HPDE6-E6E7 (cell line): ENCODE data around the gene HIF3A.
"Not testable (repeated sequence)": the region's sequence is repeated elsewhere in the genome, so short reads cannot be mapped to it uniquely, and the experiment has no call there.

ENCODE experiments used
- DNase-seq: peaks from one replicate; pipeline ENCODE4 v3.0.0; 2011; ENCODE audit warnings: missing footprints; ENCODE audit errors: extremely low spot score

The HIF3A gene

DNA sequence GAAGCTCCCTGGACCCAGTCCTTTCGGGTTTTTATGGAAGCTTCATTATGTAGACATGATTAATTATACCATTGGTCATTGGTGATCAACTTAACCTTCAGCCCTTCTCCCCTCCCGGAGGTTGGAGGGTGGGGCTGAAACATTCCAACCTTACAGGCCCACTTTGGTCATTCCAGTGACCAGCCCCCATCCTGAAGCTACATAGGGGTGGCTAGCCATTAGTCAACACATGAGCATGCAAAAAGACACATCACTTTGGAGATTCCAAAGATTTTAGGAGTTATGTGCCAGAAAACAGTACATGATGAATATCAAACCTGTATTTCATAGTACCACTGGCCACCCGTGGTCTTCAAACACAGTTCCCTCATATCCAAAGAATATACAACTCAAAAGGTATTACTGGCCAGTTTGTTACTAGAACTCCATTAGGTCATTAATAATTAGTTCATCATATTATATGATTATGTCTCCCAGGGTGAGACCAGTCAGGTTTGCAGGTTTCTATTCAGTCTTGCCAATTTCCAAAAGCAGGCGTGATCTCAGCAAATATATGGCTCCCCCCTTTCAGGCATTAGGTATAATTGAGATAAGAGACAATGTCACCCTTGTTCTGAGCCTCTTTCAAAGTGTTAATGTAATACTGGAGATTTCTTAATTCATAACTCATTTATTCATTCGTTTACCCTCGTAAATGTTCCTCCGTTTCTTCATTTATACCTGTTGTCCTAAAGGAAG, 61.2 kb downstream of the HIF3A start:
- DNase-seq: no peak

DNA sequence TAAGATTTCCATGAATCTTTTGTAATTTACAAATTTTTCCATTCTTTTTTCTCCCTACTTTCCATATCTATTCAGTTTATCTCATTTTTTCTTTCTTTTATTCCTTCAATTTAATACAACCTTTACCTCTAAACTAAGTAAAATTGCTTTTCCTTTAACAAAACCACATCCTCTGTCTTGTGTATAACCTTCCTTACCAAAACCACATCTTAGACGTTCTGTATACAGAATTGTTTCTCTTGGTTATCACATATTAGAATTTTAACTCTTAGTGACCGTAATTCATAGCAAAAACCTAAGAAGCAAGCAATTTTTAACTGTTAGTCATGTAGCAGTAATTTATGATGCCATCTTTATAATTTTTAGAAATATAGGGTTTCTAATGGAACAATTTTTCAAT, 65.1 kb downstream of the HIF3A start:
- no peak for DNase-seq

DNA sequence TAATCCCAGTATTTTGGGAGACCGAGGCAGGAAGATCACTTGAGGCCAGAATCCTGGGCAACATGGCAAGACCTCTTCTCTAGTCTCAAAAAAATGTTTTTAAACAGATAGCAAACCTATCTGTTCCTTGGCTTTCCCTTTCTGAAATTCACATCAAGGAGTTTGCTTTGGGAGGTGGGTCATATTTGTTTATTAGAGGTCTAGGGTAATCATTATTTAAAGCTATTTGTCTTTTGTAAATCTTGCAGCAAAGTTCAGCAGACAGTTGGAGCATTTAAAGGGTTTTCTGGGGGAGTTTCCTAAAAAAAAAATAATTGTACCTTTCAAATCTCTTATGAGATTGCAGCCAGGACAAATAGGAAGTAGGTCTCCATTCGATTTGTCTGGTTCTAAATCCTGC, 67.5 kb downstream of the HIF3A start:
- no peak for DNase-seq

DNA sequence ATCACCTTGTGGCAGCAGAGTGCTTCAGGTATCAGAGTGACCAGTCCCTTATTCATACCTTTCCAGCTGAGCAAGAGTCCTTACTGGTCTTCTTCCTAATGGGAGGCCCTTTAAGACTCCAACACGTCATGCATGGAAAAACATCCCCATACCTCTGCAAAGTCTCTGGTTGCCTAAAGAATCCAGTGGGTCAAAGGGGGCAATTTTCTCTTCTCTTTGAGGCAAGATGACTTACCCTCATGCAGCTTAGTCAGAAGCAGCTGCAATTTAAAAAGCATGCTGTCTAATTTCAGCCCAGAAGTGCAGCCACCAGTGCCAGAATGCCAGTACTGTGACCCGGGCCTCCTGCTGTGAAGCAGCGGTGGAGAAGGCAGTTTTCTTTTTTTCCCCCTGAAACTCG, 68.7 kb downstream of the HIF3A start:
- no peak for DNase-seq

DNA sequence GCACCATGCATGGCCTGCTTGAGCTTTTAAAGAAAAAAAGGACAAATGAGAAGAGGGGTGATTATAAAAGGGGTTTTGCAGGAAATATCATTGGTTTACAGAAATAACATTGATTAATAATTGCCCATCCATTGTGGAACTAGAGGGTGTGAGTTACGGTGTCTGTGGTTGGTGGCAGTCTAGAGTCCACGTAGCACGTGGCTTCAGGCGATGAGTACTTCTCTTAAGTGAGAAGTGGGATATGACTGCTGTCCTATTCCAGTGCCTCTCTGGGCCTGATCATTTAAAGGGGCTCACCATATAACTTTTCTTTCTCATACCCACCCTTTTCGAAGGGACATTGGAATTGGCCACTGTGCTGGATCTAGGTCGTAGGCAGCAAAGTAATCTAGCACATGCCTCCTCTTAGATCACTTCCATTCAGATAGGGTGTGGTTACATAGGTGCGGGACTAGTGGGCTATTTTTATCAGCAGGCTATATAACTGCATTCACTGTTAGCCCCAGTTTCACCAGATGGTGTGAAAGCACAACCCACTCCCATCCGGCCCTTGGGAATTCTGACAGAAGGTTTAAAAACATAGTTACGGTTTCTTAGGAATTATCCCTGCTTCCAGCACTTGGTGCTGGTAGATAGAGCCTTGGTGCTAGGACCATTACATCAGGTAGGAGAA, 69.9 kb downstream of the HIF3A start:
- DNase-seq: no peak

DNA sequence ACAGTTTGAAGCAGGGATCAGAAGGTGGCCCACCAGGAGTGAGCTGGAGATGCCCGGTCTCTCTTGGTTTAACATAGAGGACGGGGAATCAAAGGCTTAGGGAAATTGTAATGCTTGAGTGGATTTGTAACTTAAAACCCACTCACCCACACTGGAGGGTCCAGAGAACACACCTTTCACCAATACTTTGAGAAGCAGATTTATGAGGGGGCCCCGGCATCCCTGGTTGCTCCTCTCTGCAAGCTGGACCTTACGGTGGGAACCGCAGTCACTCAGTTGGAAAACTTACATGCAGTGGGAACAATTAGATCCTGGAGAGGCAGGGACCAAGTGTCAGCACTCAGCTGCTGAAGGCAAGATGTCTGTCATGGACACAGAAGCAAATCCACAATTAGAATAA, 70.6 kb downstream of the HIF3A start:
- DNase-seq: no peak

DNA sequence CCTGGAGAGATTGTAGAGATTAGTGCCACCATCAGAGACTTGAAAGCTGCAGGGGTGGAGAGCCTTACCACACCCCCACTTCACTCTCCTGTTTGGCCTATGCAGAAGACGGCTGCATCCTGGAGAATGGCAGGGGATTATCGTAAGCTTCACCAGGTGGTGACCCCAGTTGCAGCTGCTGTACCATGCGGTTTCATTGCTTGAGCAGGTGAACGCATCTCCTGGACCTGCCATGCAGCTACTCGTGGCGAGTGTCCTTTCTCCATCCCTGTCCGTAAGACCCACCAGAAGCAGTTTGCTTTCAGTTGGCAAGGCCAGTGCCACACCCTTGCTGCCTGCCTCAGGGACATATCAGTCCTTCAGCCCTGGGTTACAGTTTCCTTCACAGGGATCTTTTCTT, 71.3 kb downstream of the HIF3A start:
- no peak for DNase-seq

DNA sequence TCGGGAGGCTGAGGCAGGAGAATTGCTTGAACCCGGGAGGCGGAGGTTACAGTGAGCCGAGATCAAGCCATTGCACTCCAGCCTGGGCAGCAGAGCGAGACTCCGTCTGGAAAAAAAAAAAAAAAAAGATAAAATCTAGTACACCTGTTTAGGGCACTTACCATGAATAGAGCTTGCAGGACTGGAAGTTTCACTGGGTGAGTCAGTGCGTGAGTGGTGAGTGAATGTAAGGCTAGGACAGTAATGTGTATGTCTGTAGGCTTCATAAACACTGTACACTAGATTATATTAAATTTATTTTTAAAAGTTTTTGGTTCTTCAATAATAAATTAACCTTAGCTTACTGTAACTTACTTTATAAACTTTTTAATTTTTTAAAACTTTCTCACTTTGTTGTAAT, 73.0 kb downstream of the HIF3A start:
- no peak for DNase-seq

DNA sequence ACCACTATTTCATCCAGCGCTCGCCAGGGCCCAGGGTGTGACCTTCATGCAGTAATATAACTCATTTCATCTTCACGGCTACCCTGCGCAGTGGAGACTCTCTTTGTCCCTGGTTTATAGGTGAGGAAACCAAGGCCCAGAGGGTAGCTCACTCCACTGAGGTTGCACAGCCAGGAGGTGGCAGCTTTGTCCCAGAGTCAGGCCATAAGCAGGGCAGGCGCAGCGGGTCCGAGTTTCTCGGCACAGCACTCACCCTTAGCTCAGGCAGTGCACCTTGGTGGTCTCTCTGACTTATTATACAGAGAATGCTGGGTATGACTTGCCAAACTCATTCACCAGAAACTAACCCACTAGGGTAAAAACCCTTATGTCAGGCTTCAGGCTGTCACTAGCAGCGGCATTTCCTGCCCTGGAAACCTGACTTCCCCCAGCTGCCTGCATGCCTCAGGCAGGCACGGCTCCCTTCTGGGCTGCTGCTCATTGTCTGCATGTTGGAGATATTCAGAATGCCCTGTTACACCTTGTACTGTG, 74.6 kb downstream of the HIF3A start:
- DNase-seq: no peak

DNA sequence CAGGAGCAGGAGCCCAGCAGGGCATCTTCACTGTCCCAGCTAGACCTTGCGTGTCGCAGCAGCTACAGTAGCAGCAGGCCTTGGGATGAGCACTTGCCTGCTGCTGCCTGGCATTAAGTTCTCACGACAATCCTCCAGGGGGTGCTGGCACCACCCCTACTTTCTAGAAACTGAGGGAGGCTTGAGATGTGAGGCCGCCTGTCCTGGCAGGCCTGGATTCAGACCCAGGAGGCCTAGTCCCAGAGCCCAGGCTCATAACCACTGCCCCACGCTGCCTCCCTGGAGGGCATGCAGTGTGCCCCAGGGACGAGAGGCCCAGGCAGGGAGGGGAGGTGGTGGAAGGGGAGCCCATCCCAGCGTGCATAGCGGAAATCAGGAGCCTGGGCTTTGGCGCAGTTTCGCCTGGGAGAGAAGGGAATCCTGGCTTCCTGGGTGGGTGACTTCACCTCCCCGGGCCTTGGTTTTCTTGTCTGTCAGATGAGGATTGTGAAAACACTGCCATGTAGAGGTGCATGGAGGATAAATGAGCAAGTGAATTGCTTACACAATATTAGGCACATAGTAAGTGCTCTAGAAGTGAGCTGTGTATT, 76.2 kb downstream of the HIF3A start:
- peak; percentile 35 for DNase-seq

DNA sequence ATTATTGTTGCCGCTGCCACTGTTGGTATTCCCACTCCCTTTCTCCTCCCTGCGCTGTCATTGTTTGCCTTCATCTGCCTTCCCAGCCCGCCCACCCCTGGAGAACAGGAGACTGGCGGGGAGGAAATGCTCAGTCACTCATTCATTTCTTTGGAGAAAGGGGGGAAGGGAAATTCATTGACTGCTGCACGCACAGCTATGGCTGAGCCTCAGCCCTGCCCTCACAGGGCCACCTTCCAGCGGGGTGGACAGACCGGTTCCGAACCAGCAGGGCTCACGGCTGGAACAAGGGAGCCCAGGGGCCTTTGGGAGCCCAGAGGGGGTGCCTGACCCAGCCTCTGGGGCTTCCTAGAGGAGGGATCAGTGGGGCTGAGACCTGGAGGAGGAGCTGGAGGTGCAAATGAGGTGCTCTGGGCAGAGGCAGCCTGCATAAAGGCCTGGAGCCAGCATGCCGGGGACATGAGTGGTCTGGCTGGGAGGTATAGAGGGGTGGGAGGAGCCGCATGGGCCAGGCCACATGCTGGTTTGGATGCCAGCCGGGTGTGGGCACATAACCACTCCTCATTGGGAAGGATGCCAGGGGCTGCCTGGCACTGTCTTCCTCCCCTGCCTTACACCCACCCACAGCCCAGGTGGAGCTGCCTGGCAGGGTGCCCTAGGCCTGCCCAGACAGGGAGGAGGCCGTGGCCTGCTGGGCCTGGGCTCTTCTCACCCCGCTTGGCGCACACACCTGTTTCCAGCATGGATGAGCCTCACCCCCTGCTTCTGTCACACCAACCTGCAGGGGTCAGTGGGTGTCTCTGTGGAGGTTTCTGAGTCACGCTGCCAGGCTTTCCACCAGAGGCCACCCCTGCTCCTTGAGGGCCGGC, 76.9 kb downstream of the HIF3A start:
- peak; percentile 85 for DNase-seq

DNA sequence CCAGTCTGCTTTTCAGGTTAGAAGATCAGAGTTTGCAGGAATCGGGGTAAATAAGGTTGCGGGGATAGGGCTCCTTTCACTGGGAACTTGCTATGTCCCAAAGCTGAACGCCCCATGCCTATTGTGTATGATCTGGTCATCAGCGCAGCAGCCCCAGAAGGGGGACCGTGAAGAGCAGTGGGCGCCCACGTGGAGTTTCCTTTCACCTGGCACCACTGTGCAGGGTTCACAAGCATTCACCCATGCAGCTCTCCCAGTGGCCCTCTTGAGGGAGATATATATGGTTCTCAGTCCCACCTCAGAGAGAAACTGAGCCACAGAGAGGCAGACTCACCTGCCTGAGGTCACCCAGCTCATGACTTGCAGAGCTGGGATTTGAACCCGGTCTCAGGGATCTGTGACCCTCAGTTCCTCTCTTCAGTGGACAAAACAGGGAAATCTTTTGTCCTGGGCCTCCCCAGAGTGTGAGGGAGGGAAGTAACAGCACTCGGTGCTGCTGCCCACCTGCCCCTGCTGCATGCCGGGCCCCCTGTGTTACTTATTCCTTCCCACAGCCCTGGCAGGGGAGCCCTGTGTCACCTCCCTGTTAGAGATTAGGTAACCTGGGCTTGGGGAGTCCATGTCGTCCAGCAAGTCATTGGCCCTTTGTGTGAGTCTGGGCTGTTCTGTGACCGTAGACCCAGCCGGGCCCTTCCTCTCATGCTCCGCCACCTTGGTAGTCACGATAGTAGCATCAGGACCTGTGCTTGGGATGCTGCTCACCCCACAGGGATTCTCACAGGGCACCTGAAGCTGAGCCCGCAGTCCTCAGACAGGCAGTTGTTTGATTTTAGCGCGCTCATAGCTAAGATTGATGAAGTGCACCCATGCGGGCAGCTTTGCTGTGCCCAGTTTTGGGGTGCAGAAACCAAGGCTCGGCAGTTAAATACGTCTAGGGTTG, 78.0 kb downstream of the HIF3A start:
- DNase-seq: no peak

DNA sequence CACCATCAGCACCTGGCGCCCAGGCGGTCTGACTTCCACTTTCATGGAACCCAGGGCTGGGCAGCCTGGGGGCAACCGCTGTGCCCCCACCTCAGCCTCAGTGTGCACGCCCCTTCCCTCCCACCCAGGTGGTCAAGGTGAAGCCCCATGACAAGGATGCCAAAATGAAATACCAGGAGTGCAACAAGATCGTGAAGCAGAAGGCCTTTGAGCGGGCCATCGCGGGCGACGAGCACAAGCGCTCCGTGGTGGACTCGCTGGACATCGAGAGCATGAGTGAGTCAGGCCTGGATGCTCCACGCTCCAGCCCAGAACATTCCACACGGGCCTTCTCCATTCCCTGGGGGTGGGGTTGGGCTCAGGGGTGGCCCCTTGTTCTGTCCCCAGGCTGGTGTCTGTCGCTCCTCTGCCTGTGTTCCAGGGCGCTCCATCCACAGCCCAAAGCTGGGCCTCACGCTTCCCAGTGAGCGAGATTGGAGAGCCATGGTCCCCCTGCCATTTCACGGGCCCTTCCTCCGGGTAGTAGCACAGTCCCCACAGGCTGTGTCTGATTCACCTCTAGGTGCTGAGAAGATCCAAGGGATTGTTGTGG, 78.7 kb downstream of the HIF3A start:
- not testable (repeated sequence) for DNase-seq

DNA sequence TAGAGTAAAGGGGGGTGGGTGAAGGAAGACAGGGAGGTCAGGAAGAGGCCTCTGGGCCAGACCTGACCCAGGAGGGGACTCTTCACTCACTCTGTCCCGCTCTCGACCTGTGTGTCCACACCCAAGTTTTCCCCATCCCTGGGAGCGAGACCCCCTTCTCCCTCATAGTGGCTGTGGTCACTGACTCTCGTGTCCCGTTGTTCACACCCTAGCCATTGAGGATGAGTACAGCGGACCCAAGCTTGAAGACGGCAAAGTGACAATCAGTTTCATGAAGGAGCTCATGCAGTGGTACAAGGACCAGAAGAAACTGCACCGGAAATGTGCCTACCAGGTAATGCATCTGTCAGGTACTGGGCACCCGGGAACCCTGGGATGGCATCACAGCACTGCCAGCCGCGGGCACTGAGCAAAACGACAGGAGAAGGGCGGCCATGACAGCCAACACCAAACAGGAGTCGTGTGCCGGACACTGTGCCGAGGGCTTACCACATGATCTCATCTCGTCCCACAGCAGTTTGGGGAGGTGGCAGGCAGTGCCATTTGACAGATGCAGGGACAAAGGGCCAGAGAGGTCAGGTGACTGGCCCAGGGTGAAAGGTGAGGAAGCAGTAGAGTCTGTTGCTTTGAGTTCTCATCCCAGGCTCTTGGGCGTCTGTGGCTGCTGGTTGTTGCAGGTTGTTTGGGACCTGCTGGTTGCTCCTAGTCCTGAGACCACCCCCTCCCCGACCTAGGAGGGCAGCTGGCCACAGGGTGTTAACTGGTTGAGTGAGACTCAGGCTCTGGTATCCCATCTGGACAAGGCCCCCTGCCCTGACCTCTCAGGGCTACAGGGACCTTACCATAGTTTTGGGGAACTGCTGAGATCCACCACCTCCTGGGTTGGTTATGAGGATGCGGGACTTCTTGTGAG, 79.7 kb downstream of the HIF3A start:
- no peak for DNase-seq

DNA sequence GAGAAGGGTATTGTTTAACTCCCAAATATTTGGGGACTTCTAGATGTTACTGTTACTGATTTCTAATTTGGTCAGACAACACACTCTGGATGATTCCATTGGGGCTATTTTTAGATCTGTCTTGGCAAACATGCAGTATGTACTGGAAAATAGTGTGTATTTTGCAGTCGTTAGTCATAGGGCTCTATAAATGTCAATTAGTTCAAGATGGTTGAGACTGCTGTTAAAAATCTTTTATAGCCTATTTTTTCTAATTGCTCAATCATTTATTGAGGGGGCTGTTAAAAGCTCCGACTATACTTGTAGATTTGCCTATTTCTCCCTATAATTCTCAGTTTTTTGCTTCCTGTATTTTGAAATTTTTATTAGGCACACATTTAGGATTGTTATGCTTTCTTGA, 81.4 kb downstream of the HIF3A start:
- DNase-seq: no peak

DNA sequence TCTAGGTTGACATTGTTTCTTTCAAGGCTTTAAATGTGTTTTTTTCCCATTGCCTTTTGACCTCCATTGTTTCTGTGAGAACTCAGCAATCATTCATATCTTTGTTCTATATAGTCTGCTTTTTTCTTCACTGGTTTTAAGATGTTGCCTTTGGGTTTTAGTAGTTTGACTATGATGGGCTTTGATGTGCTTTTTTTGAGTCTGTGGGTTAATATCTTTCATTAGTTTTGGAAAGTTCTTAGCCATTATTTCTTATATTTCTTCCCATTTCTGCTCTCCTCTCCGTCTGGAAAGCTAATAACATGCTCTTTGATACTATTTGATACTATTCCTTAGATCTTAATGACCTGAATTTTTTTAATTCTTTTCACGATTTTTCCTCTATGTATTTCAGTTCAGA, 83.8 kb downstream of the HIF3A start:
- no peak for DNase-seq

DNA sequence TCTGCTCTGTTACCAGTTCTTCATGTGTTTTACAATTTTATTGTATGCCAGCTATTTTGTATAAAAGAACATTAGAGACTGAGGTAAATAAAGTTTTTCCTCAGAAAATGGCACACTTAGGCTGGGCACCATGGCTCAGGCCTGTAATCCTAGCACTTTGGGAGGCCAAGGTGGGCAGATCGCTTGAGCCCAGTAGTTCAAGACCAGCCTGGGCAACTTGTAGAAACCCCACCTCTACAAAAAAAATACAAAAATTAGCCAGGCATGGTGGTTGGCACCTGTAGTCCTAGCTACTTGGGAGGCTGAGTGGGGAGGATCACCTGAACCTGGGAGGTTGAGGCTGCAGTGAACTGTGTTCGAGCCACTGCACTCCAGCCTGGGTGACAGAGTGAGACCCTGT, 84.5 kb downstream of the HIF3A start:
- no peak for DNase-seq

DNA sequence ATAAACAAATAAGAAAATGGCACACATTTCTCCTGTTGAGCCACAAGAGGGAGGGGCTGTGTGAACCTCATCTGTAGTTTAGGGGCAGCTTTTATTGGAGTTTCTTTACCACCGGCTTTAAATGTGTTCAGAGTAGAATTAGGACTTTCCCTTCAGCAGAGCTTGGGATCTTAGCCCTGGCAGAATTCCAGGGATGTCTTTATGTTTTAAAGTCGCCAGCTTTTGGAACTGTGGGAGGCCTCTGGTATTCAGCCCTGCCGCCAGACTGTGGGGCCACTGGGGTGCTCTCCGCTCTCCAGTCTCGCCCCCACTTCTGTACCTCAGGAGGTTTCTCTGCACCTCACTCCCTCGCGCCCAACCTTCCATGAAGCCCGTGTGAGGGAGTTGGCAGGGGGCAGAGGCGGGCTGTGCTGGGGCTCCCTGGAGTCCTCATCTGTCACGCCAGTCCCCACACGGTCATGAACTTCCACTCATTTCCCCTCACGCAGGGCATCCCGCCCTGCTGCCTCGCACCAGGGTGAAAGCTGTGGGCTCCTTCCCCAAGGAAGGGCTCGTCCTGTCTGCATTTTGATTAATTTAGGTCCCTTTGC, 85.0 kb downstream of the HIF3A start:
- DNase-seq: no peak

DNA sequence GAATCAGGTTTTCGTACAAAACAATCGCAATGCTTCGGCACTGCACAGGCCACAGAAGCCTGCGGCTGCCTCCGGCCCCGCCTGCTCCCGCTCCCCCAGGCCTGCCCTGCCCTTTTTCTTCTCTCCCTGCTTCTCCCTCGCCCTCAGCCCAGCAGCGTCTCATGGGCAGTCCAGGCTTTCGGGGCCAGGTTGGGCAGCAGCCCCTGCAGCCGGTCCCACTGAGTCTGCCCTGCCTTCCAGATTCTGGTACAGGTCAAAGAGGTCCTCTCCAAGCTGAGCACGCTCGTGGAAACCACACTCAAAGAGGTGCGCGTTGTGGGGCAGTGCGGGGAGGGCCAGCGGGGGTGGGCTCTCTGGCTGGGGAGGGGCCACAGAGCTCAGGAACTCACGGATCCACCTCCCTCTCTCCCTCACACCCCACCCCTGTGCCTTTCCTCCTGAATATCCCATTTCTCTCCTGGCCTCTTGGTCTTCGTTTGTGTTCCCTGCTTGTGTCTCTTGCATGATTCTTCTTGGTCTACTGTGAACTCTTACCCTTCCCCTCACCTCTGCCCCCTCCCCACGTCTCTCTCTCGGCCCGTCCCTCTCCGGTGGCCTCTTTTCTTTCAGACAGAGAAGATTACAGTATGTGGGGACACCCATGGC, 86.5 kb downstream of the HIF3A start:
- DNase-seq: no peak
